B cell (primary cell): ENCODE data around the gene SP140. TPM values are rescaled to one million over a fixed set of nuclear protein-coding genes. Genes with fewer than 3 reads are reported as not detected.

Experiments used
- ATAC-seq: fragments of 200-7000 bp; cut with Tn5 transposase; one replicate; pipeline ENCODE4 v1.10.0; 2021; ENCODE audit warnings: low read depth, mild to moderate bottlenecking, moderate number of reproducible peaks, moderate library complexity
- CTCF ChIA-PET: fragments of 350-600 bp; sonication (Branson Sonifier 250); formaldehyde crosslinking; loops from one replicate; lab custom pipeline; 2021; ENCODE audit warnings: antibody characterized with exemption, inconsistent platforms; lab: Charles Lee
- POLR2A ChIA-PET: fragments of 350-600 bp; sonication (Branson Sonifier 250); formaldehyde crosslinking; loops from one replicate; lab custom pipeline; 2021; ENCODE audit warnings: antibody characterized with exemption; lab: Charles Lee
- DNase-seq: peaks from one replicate; pipeline ENCODE4 v3.0.0; 2013
- H2AFZ ChIP-seq: 2 replicates; pipeline ENCODE4 v1.6.1; 2012; ENCODE audit warnings: mild to moderate bottlenecking, low read depth, low read length; ENCODE audit not compliant: insufficient read depth, poor library complexity, severe bottlenecking
- H3K27ac ChIP-seq, 2 donors: 1 replicate in 1 of 2; 2 replicates in 1 of 2; pipeline ENCODE4 v1.5.1; 2012 to 2013; ENCODE audit warnings: low read length in 2 of 2, mild to moderate bottlenecking in 2 of 2, moderate library complexity in 1 of 2
- H3K27me3 ChIP-seq, 4 experiments: fragments of 200-600 bp in 1 of 4; sonication (generic) in 1 of 4; replicated peaks in 1 of 4; 1 replicate in 2 of 4; 2 replicates in 2 of 4; pipeline versions ENCODE4 v1.6.1 to v1.7.0; 2013 to 2016; ENCODE audit warnings: low read length in 3 of 4, mild to moderate bottlenecking in 2 of 4, mixed read lengths in 1 of 4, moderate library complexity in 1 of 4; ENCODE audit not compliant: insufficient read depth in 4 of 4, control insufficient read depth in 3 of 4; ENCODE audit errors: control extremely low read depth in 1 of 4
- H3K36me3 ChIP-seq, 2 experiments: replicated peaks in 1 of 2; 1 replicate in 1 of 2; 2 replicates in 1 of 2; pipeline versions ENCODE4 v1.6.1 to v1.7.1; 2013; ENCODE audit warnings: low read length in 1 of 2; ENCODE audit not compliant: insufficient read depth in 2 of 2, control insufficient read depth in 1 of 2; ENCODE audit errors: control extremely low read depth in 1 of 2, extremely low read depth in 1 of 2
- H3K4me1 ChIP-seq, 2 donors: fragments of 200-600 bp in 1 of 2; sonication (generic) in 1 of 2; 1 replicate in 1 of 2; 2 replicates in 1 of 2; pipeline versions ENCODE4 v1.5.1 to v1.6.1; 2013 to 2017; ENCODE audit warnings: low read length in 2 of 2; ENCODE audit not compliant: control insufficient read depth in 2 of 2, insufficient read depth in 2 of 2
- H3K4me2 ChIP-seq: replicated peaks from 2 replicates; pipeline ENCODE3; 2012; ENCODE audit warnings: mild to moderate bottlenecking, low read depth, low read length; ENCODE audit not compliant: poor library complexity, severe bottlenecking
- H3K4me3 ChIP-seq, 5 experiments: fragments of 200-600 bp in 1 of 5; sonication (generic) in 1 of 5; 1 replicate in 3 of 5; 2 replicates in 2 of 5; pipeline versions ENCODE4 v1.5.1 to v1.7.0; 2011 to 2016; ENCODE audit warnings: low read length in 4 of 5, mild to moderate bottlenecking in 4 of 5, low read depth in 2 of 5, control low read depth in 1 of 5, moderate library complexity in 1 of 5; ENCODE audit not compliant: insufficient read depth in 1 of 5; ENCODE audit errors: control extremely low read depth in 1 of 5, extremely low read depth in 1 of 5
- H3K79me2 ChIP-seq: fragments of 200-600 bp; sonication (generic); one replicate; pipeline ENCODE4 v1.6.0; 2016; ENCODE audit warnings: low read length; ENCODE audit not compliant: control insufficient read depth, insufficient read depth
- H3K9ac ChIP-seq: fragments of 200-600 bp; sonication (generic); 2 replicates; pipeline ENCODE4 v1.6.1; 2017; ENCODE audit warnings: mild to moderate bottlenecking, low read length, moderate library complexity
- H3K9me3 ChIP-seq, 3 donors: one replicate each; pipeline versions ENCODE4 v1.6.1 to v1.7.1; 2013; ENCODE audit warnings: low read length in 2 of 3; ENCODE audit not compliant: control insufficient read depth in 2 of 3, insufficient read depth in 1 of 3; ENCODE audit errors: control extremely low read depth in 1 of 3
- H4K20me1 ChIP-seq: 2 replicates; pipeline ENCODE4 v1.6.0; 2012; ENCODE audit warnings: mild to moderate bottlenecking, low read length; ENCODE audit not compliant: insufficient read depth, control insufficient read depth, poor library complexity, severe bottlenecking
- H3K27ac Mint-ChIP-seq: one replicate; pipeline ENCODE4 v1.8.0; 2021; ENCODE audit warnings: mixed read lengths
- H3K27me3 Mint-ChIP-seq: one replicate; pipeline ENCODE4 v1.8.0; 2021; ENCODE audit warnings: mixed read lengths
- H3K4me1 Mint-ChIP-seq: one replicate; pipeline ENCODE4 v1.8.0; 2021; ENCODE audit warnings: mixed read lengths
- H3K4me3 Mint-ChIP-seq: one replicate; pipeline ENCODE4 v1.8.0; 2021; ENCODE audit warnings: mixed read lengths
- H3K9me3 Mint-ChIP-seq: one replicate; pipeline ENCODE4 v1.8.0; 2022; ENCODE audit warnings: mixed read lengths; ENCODE audit not compliant: insufficient read depth
- CTCF ChIP-seq: fragments of 200-600 bp; IDR thresholded peaks from one replicate; pipeline ENCODE4 v1.8.0; 2022; ENCODE audit warnings: antibody characterized with exemption, mild to moderate bottlenecking
- EZH2 ChIP-seq: IDR thresholded peaks from 2 replicates; pipeline ENCODE4 v1.6.1; 2012; ENCODE audit warnings: borderline replicate concordance, low read depth, mild to moderate bottlenecking, moderate library complexity, low read length; ENCODE audit not compliant: insufficient read depth, poor library complexity, severe bottlenecking
- WGBS: methylation state at CpG from one replicate; pipeline ENCODE4 v1.1.5; 2013; ENCODE audit warnings: missing lambda C conversion rate; ENCODE audit not compliant: insufficient coverage; 5-methylcytosine and 5-hydroxymethylcytosine counted together
- intact Hi-C: fragments of 100-400 bp; cut with micrococcal nuclease; formaldehyde crosslinking; loops from one replicate; pipeline ENCODE4 v1.10.0; 2022
- polyA plus RNA-seq: library from polyadenylated mRNA; depleted of rRNA; stranded (reverse); fragments of >200 nt; gene quantifications from 2 replicates; pipeline ENCODE4 v1.2.3, GENCODE V29; 2012
- total RNA-seq, 2 donors: library from RNA; stranded (reverse); fragments of 120-200 nt in 1 of 2; gene quantifications; 1 replicate in 1 of 2; 2 replicates in 1 of 2; pipeline versions ENCODE4 v1.2.3 to v1.2.4, GENCODE V29; 2013 to 2022

Gene SP140
- total and polyA plus RNA-seq, 2 donors (not counting 1 experiment from before 2014, with no cell fraction given) = 78.7 to 411 TPM

GRCh38 chr2:230179907-230180306, 45.6 kb upstream of the SP140 start:
- no peaks in the 10 kb centered on the region for H3K4me1 ChIP-seq
- no peaks in the 10 kb centered on the region for H3K27me3 ChIP-seq
- H3K9ac ChIP-seq = no peak overlapping the region
- no peak overlapping the region for H3K4me3 ChIP-seq
- H3K36me3 ChIP-seq = peaks cover 16 to 98% of the 10 kb centered on the region in 2 experiments
- no peaks in the 10 kb centered on the region for H3K9me3 Mint-ChIP-seq
- TF ChIP-seq CTCF (no peak), EZH2 (no peak)
- no peak overlapping the region for H3K4me2 ChIP-seq
- H3K9me3 ChIP-seq = peaks cover 0 to 11% (median 0%) of the 10 kb centered on the region in 3 donors
- no peak overlapping the region for H3K27ac ChIP-seq
- H2AFZ ChIP-seq = no peak overlapping the region
- H3K79me2 ChIP-seq = no peaks in the 10 kb centered on the region
- peaks cover 11% of the 10 kb centered on the region for H4K20me1 ChIP-seq
- 100% methylated on average over 3 of the region's 7 CpGs for WGBS
- H3K27me3 Mint-ChIP-seq = no peaks in the 10 kb centered on the region
- CTCF ChIA-PET = no interaction called here
- intact Hi-C loops = no loop called here
- H3K4me1 Mint-ChIP-seq = no peaks in the 10 kb centered on the region
- DNase-seq (no peak), ATAC-seq (no peak)
- POLR2A ChIA-PET = no interaction called here
- H3K4me3 Mint-ChIP-seq = no peak overlapping the region
- H3K27ac Mint-ChIP-seq = no peak overlapping the region

GRCh38 chr2:230181195-230181594, 44.3 kb upstream of the SP140 start:
- CTCF ChIA-PET = no interaction called here
- no CpG with 5 or more reads among the region's 2 CpGs for WGBS
- H3K4me1 Mint-ChIP-seq = no peaks in the 10 kb centered on the region

More at GRCh38 chr2:230181195-230181594, 44.3 kb upstream of the SP140 start:
- peaks cover 17 to 98% of the 10 kb centered on the region in 2 experiments for H3K36me3 ChIP-seq
- no peak overlapping the region for H3K4me3 ChIP-seq
- no peak overlapping the region for H3K4me2 ChIP-seq
- ATAC-seq (no peak), DNase-seq (no peak)
- H2AFZ ChIP-seq = no peak overlapping the region
- Mint-ChIP-seq H3K27ac (peak overlapping the region; percentile 16), H3K4me3 (no peak overlapping the region), H3K27me3 (no peaks in the 10 kb centered on the region), H3K9me3 (no peaks in the 10 kb centered on the region)
- POLR2A ChIA-PET = no interaction called here
- no peaks in the 10 kb centered on the region for H3K79me2 ChIP-seq
- H3K9me3 ChIP-seq = peaks cover 0 to 11% (median 0%) of the 10 kb centered on the region in 3 donors
- H3K4me1 ChIP-seq = no peaks in the 10 kb centered on the region
- TF ChIP-seq CTCF (no peak), EZH2 (no peak)
- peaks cover 5% of the 10 kb centered on the region for H4K20me1 ChIP-seq
- intact Hi-C loops = no loop called here
- no peak overlapping the region for H3K9ac ChIP-seq
- no peak overlapping the region for H3K27ac ChIP-seq
- no peaks in the 10 kb centered on the region for H3K27me3 ChIP-seq
